Large intestine (tissue), 3 donors: ENCODE measurements around the gene SIPA1L3. TPM values are rescaled to one million over a fixed set of nuclear protein-coding genes. Genes with fewer than 3 reads are reported as not detected.

Experiments
- DNase-seq, 2 donors: peaks; one replicate each; pipeline versions ENCODE4 v3.0.0 to v3.0.0-alpha.2; 2013
- H3K27ac ChIP-seq: one replicate; pipeline ENCODE4 v1.5.1; 2013; ENCODE audit warnings: low read length
- H3K27me3 ChIP-seq: 2 replicates; pipeline ENCODE4 v1.6.1; 2013; ENCODE audit warnings: low read length; ENCODE audit not compliant: control insufficient read depth, insufficient read depth
- H3K36me3 ChIP-seq: 2 replicates; pipeline ENCODE4 v1.6.1; 2013; ENCODE audit warnings: low read length; ENCODE audit not compliant: control insufficient read depth, insufficient read depth
- H3K4me1 ChIP-seq: one replicate; pipeline ENCODE4 v1.6.1; 2013; ENCODE audit warnings: low read length; ENCODE audit not compliant: control insufficient read depth, insufficient read depth
- H3K4me3 ChIP-seq: one replicate; pipeline ENCODE4 v1.5.1; 2013; ENCODE audit warnings: low read length
- H3K9me3 ChIP-seq: one replicate; pipeline ENCODE4 v1.6.1; 2013; ENCODE audit warnings: mild to moderate bottlenecking, low read depth, low read length, moderate library complexity; ENCODE audit not compliant: control insufficient read depth
- WGBS: methylation state at CpG from one replicate; pipeline ENCODE4 v1.1.5; 2013; ENCODE audit warnings: low lambda C conversion rate; ENCODE audit not compliant: insufficient coverage; 5-methylcytosine and 5-hydroxymethylcytosine counted together
- polyA plus RNA-seq: library from polyadenylated mRNA; unstranded; fragments of 120-200 nt; gene quantifications from one replicate; pipeline ENCODE4 v1.2.1, GENCODE V29; 2013

Gene SIPA1L3
- polyA plus RNA-seq, 1 donor, result 70.0 TPM

DNA sequence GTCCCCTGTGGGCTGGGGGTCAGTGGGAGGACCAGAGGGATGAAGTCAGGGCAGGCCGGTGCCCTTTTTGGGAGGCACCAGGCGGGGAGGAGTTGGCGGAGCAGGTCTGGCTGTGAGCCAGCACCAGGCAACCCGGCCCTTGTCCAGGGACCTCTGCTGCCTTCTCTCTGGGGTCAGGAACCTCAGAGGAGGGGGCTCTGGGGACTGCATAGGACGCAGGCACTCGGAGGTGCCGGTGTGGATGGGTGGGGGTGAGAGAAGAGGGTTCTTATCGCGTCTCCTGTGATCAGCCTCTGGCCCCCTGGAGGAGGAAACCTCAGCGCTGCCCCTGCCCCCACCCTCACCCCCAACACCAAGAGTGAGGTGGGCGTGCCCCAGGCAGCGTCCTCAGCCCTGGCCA lies 300.5 kb downstream of the SIPA1L3 start:
- no peak overlapping the region for H3K27ac ChIP-seq
- WGBS, result no CpG with 5 or more reads among the region's 12 CpGs
- no peak for DNase-seq
- H3K4me1 ChIP-seq, result peaks cover 6% of the 10 kb centered on the region
- no peaks in the 10 kb centered on the region for H3K9me3 ChIP-seq
- peaks cover 45% of the 10 kb centered on the region for H3K36me3 ChIP-seq
- H3K4me3 ChIP-seq, result no peak overlapping the region
- peaks cover 38% of the 10 kb centered on the region for H3K27me3 ChIP-seq

GRCh38 chr19:38208571-38208970 lies 301.6 kb downstream of the SIPA1L3 start:
- Histone ChIP-seq H3K27me3 (peaks cover 43% of the 10 kb centered on the region), H3K36me3 (peaks cover 35% of the 10 kb centered on the region), H3K4me1 (peaks cover 6% of the 10 kb centered on the region), H3K9me3 (no peaks in the 10 kb centered on the region), H3K27ac (no peak overlapping the region), H3K4me3 (no peak overlapping the region)
- whole genome bisulfite sequencing, result no CpG with 5 or more reads among the region's 3 CpGs
- no peak for DNase-seq

DNA sequence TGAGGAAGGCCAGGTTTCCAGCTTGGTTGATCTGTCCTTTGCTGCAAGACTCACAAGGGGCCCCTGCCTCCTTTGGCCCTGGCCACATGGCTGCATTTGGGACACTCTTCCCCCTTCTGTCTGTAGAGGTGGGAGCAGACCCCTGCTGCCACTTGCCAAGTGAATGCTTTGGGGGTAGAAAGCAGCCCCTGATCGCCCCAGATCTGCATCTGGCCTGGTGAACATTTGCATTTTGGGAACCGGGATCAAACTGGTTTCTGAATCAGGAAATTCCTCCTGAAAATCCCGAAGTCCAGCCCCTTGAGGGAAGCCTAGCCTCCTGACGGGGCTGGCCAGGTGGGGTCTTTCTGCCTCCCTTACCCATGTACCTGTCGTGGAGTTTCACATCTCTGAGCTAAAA lies 302.1 kb downstream of the SIPA1L3 start:
- peak overlapping the region; percentile 6 for H3K4me3 ChIP-seq
- H3K36me3 ChIP-seq, result peaks cover 30% of the 10 kb centered on the region
- WGBS, result no CpG with 5 or more reads among the region's 5 CpGs
- H3K27me3 ChIP-seq, result peaks cover 48% of the 10 kb centered on the region
- DNase-seq, result no peak
- H3K9me3 ChIP-seq, result no peaks in the 10 kb centered on the region
- H3K27ac ChIP-seq, result peak overlapping the region; percentile 46
- peaks cover 6% of the 10 kb centered on the region for H3K4me1 ChIP-seq

- DNase-seq, result peak; percentile 56 to 69
- Histone ChIP-seq H3K27ac (peak overlapping the region; percentile 46), H3K27me3 (peaks cover 48% of the 10 kb centered on the region), H3K4me1 (peaks cover 6% of the 10 kb centered on the region), H3K36me3 (peaks cover 25% of the 10 kb centered on the region), H3K4me3 (peak overlapping the region; percentile 6), H3K9me3 (no peaks in the 10 kb centered on the region)
- WGBS, result 17% methylated on average over 10 of the region's 30 CpGs
Observed at GRCh38 chr19:38209671-38210457, 302.9 kb downstream of the SIPA1L3 start.

DNA sequence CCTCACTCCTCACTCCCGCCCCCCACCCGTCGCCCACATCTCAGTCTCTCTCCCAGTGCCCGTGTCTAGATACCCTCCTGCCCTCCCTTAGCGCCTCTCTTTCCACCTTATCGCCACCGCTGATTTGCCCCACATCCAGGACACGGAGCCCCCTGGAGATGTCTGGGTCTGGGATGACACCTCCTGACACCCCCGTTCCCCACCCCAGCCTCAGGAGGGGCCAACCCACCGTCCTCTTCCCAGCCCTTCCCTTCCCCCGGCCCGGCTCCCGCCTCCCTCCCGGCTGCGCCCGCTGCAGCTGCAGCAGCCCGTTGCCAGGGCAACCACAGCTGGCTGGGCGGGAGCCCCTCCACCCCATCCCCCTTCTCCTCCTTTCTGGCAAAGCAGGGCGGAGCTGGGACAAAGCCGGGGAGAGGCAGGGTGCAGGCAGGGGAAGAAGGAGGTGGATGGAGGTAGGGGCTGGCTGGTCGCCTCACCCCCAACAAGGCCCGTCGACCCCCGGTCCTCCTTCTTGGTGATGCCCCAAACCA lies 303.5 kb downstream of the SIPA1L3 start:
- WGBS, result no CpG with 5 or more reads among the region's 24 CpGs
- H3K36me3 ChIP-seq, result peaks cover 21% of the 10 kb centered on the region
- peak; percentile 65 to 71 for DNase-seq
- peaks cover 48% of the 10 kb centered on the region for H3K27me3 ChIP-seq
- H3K4me1 ChIP-seq, result peaks cover 6% of the 10 kb centered on the region
- no peaks in the 10 kb centered on the region for H3K9me3 ChIP-seq
- H3K27ac ChIP-seq, result peak overlapping the region; percentile 46
- peak overlapping the region; percentile 7 for H3K4me3 ChIP-seq

DNA sequence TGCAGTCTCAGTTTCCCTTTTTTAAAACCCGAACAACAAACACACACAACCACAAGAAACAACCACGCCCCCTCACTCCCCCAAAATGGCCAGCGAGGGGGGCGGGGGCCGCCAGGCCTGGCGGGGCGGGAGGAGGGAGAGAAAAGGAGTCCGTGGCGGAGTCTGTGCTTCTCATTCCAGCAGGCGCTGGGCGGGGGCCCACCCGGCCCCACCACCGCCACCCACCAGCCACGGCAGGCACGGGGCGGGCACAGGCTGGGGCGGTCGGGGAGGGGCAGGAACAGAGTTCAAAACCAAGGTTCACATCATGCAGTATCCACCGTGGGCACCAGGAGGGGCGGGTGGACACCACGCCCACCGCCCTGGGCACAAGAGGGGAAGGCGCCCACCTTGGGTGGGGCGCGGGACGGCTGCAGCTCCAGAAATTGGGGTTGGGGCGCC lies 304.2 kb downstream of the SIPA1L3 start:
- H3K4me1 ChIP-seq, result peaks cover 6% of the 10 kb centered on the region
- peaks cover 15% of the 10 kb centered on the region for H3K36me3 ChIP-seq
- H3K27me3 ChIP-seq, result peaks cover 48% of the 10 kb centered on the region
- H3K9me3 ChIP-seq, result no peaks in the 10 kb centered on the region
- peak overlapping the region; percentile 46 for H3K27ac ChIP-seq
- WGBS, result 0% methylated on average over 1 of the region's 27 CpGs
- DNase-seq, result peak; percentile 29 to 61
- H3K4me3 ChIP-seq, result peak overlapping the region; percentile 7

- Histone ChIP-seq H3K36me3 (peaks cover 9% of the 10 kb centered on the region), H3K27me3 (peaks cover 48% of the 10 kb centered on the region), H3K4me3 (no peak overlapping the region), H3K4me1 (peaks cover 6% of the 10 kb centered on the region), H3K9me3 (no peaks in the 10 kb centered on the region), H3K27ac (no peak overlapping the region)
- no peak for DNase-seq
- WGBS, result no CpG with 5 or more reads among the region's 15 CpGs
Observed at GRCh38 chr19:38211766-38212165, 304.8 kb downstream of the SIPA1L3 start.

GRCh38 chr19:38213469-38213868 lies 306.5 kb downstream of the SIPA1L3 start:
- WGBS, result no CpG with 5 or more reads among the region's 23 CpGs
- Histone ChIP-seq H3K27ac (no peak overlapping the region), H3K9me3 (no peaks in the 10 kb centered on the region), H3K27me3 (peaks cover 45% of the 10 kb centered on the region), H3K36me3 (peaks cover under 1% of the 10 kb centered on the region), H3K4me1 (peaks cover 6% of the 10 kb centered on the region), H3K4me3 (no peak overlapping the region)
- no peak for DNase-seq

DNA sequence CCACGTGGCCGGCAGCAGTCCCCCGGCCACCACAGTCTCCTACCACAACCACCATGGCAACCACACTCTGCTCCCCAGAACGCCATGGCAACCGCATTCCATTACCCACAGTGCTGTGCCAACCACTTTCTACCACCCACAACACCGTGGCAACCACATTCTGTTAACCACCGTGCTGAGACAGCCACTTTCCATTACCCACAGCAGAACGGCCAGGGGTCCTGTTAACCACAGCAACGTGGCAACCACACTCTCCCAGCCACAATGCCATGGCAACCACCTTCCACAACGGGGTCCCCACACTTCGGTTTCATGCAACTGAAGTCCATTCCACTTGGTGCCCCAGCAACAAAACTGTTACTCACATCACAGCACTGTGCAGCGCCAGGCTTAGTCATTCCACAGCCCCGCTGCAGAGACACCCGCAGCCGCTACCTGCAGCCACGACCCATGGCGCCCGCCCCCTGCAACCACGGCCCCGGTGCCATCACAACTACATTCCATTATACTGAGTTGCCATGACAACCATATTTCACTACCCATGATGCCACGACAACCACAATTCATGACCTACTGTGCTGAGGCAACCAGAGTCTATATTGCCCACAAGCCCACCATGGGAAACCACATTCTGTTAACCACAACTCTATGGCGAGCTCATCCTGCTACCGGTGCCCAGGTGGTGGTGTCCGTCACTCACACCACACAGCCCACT lies 307.1 kb downstream of the SIPA1L3 start:
- no peaks in the 10 kb centered on the region for H3K36me3 ChIP-seq
- DNase-seq, result no peak
- no peaks in the 10 kb centered on the region for H3K9me3 ChIP-seq
- H3K27ac ChIP-seq, result no peak overlapping the region
- H3K4me3 ChIP-seq, result no peak overlapping the region
- WGBS, result no CpG with 5 or more reads among the region's 24 CpGs
- peaks cover 39% of the 10 kb centered on the region for H3K27me3 ChIP-seq
- H3K4me1 ChIP-seq, result peaks cover 6% of the 10 kb centered on the region

DNA sequence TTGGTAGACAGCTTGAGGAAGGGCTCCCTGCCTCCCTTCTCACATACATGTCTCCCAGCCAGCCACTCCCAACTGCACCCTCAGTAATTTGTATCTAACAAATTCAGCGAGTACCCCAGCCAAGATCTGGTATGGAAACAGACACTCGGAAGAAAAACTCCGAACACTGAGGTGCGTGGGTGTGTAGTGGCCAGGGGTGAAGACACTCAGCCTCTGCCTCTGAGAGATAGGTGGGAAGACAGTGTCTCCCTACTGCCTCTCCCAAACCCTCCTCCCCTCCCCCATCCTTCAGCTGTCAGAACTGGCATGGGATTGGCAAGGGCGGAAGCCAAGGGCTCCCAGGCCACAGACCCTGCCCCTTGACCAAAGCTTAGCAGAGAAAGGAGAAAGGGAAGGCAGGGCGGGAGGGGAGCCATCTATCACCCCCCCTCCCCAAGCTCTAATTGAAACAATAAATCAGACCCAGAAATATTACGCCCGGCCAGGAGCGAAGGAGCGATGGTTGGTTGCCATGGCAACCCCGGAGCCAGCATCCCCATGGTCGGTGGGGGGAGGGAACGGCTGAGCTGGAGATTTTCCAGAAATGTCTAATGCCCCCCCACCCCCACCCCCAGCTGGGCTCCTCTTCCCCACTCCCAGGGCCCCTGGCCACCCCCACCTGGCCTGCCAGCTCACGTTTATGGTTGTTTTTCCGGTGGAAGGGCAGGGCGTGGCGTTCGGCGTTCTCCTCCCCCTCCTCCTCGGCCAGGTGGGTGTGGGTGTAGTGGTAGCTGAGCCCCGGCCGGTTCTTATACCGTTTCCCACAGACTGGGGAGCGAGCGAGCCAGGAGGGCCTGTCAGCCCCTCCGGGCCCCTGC lies 310.0 kb downstream of the SIPA1L3 start:
- Histone ChIP-seq H3K9me3 (no peaks in the 10 kb centered on the region), H3K4me3 (no peak overlapping the region), H3K36me3 (no peaks in the 10 kb centered on the region), H3K27ac (no peak overlapping the region), H3K27me3 (peaks cover 17% of the 10 kb centered on the region), H3K4me1 (no peaks in the 10 kb centered on the region)
- DNase-seq, result peak in 1 of 2 donors; percentile 47
- WGBS, result no CpG with 5 or more reads among the region's 26 CpGs
